ENCODE results near the gene PPP2R2C. TPM values are rescaled to one million over a fixed set of nuclear protein-coding genes. Genes with fewer than 3 reads are reported as not detected.

Gene PPP2R2C
- polyA plus RNA-seq, 1 donor from 2014 or later = 34.4 TPM

- Histone ChIP-seq H3K36me3 (ENCODE audit: insufficient read depth, low read length) (no peaks in the 10 kb centered on the region), H2AFZ (ENCODE audit: low read depth, low read length) (no peak overlapping the region), H3K9me3 (ENCODE audit: low read length) (no peaks in the 10 kb centered on the region), H3K9me2 (ENCODE audit: insufficient read depth, low read length) (no peaks in the 10 kb centered on the region), H3K9ac (ENCODE audit: low read length) (no peak overlapping the region), H3K27ac (ENCODE audit: low read length) (no peak overlapping the region), H3F3A (ENCODE audit: insufficient read depth, low read length, poor library complexity, severe bottlenecking) (no peaks in the 10 kb centered on the region), H4K20me1 (ENCODE audit: insufficient read depth) (no peaks in the 10 kb centered on the region), H3K4me2 (ENCODE audit: low read length) (no peak overlapping the region), H3K4me3 (ENCODE audit: low read length) (no peak overlapping the region), H3K27me3 (ENCODE audit: insufficient read depth, low read depth, low read length) (no peaks in the 10 kb centered on the region), H3K79me2 (replicated peaks; ENCODE audit: insufficient read depth, low read length) (no peaks in the 10 kb centered on the region)
- TF ChIP-seq TAF1 (IDR thresholded peaks at IDR 0.05; ENCODE audit: low read depth) (no peak), SMC3 (conservative IDR thresholded peaks at IDR 0.05; ENCODE audit: poor library complexity) (no peak), EP300 (conservative IDR thresholded peaks at IDR 0.05; ENCODE audit: poor library complexity, severe bottlenecking) (no peak), REST (IDR thresholded peaks at IDR 0.05; ENCODE audit: borderline replicate concordance) (no peak), RAD21 (conservative IDR thresholded peaks at IDR 0.05) (no peak), CTCF (IDR thresholded peaks at IDR 0.05; ENCODE audit: poor library complexity, severe bottlenecking) (no peak), POLR2AphosphoS5 (IDR thresholded peaks at IDR 0.05) (no peak), EZH2 (IDR thresholded peaks at IDR 0.05; ENCODE audit: borderline replicate concordance, insufficient read depth, low read length, poor library complexity, severe bottlenecking) (no peak), MXI1 (conservative IDR thresholded peaks at IDR 0.05; ENCODE audit: poor library complexity, severe bottlenecking) (no peak)
Measured at GRCh38 chr4:6313216-6313615, 159.2 kb downstream of the PPP2R2C start.

GRCh38 chr4:6309777-6310176, 162.6 kb downstream of the PPP2R2C start:
- H3K4me2 ChIP-seq (ENCODE audit: low read length) = no peak overlapping the region
- TF ChIP-seq EP300 (conservative IDR thresholded peaks at IDR 0.05; ENCODE audit: poor library complexity, severe bottlenecking) (no peak), TAF1 (IDR thresholded peaks at IDR 0.05; ENCODE audit: low read depth) (no peak), CTCF (IDR thresholded peaks at IDR 0.05; ENCODE audit: poor library complexity, severe bottlenecking) (no peak), RAD21 (conservative IDR thresholded peaks at IDR 0.05) (no peak), EZH2 (IDR thresholded peaks at IDR 0.05; ENCODE audit: borderline replicate concordance, insufficient read depth, low read length, poor library complexity, severe bottlenecking) (no peak), MXI1 (conservative IDR thresholded peaks at IDR 0.05; ENCODE audit: poor library complexity, severe bottlenecking) (no peak), SMC3 (conservative IDR thresholded peaks at IDR 0.05; ENCODE audit: poor library complexity) (no peak), REST (IDR thresholded peaks at IDR 0.05; ENCODE audit: borderline replicate concordance) (no peak), POLR2AphosphoS5 (IDR thresholded peaks at IDR 0.05) (no peak)
- H3K79me2 ChIP-seq (replicated peaks; ENCODE audit: insufficient read depth, low read length) = no peaks in the 10 kb centered on the region
- H3F3A ChIP-seq (ENCODE audit: insufficient read depth, low read length, poor library complexity, severe bottlenecking) = no peaks in the 10 kb centered on the region
- H3K27ac ChIP-seq (ENCODE audit: low read length) = no peak overlapping the region
- H3K9me2 ChIP-seq (ENCODE audit: insufficient read depth, low read length) = no peaks in the 10 kb centered on the region
- no peaks in the 10 kb centered on the region for H3K9me3 ChIP-seq (ENCODE audit: low read length)
- H4K20me1 ChIP-seq (ENCODE audit: insufficient read depth) = no peaks in the 10 kb centered on the region
- H3K9ac ChIP-seq (ENCODE audit: low read length) = no peak overlapping the region
- no peaks in the 10 kb centered on the region for H3K27me3 ChIP-seq (ENCODE audit: insufficient read depth, low read depth, low read length)
- H3K36me3 ChIP-seq (ENCODE audit: insufficient read depth, low read length) = no peaks in the 10 kb centered on the region
- no peak overlapping the region for H2AFZ ChIP-seq (ENCODE audit: low read depth, low read length)
- no peak overlapping the region for H3K4me3 ChIP-seq (ENCODE audit: low read length)
